HCT116 (cell line): ENCODE data around the gene C1orf167.

Experiments
- CTCF ChIP-seq, 3 experiments: fragments of 200-600 bp in 1 of 3; sonication (generic) in 1 of 3; IDR thresholded peaks in 2 of 3; conservative IDR thresholded peaks in 1 of 3; 2 replicates each; pipeline ENCODE4 v1.5.1; 2012 to 2017; ENCODE audit warnings: low read depth in 2 of 3, low read length in 2 of 3, antibody characterized with exemption in 1 of 3, borderline replicate concordance in 1 of 3, control low read depth in 1 of 3, mild to moderate bottlenecking in 1 of 3, mixed read lengths in 1 of 3, mixed run types in 1 of 3, moderate library complexity in 1 of 3; ENCODE audit not compliant: insufficient read depth in 1 of 3
- ZNF274 ChIP-seq: fragments of 200-500 bp; sonication (Bioruptor generic); IDR thresholded peaks from 2 replicates; pipeline ENCODE4 v1.6.1; 2014; ENCODE audit warnings: mild to moderate bottlenecking, low read depth, low read length, inconsistent platforms

GRCh38 chr1:11713095-11713494 is 48.9 kb upstream of the C1orf167 start:
- no peak for TF ChIP-seq CTCF (IDR thresholded peaks at IDR 0.05 in 2 of 3, conservative IDR thresholded peaks at IDR 0.05 in 1 of 3; ENCODE audit: borderline replicate concordance in 1 of 3, insufficient read depth in 1 of 3, low read depth in 2 of 3, low read length in 2 of 3)
- TF ChIP-seq ZNF274, result no peak
